GM19240 (cell line): ENCODE results near the gene VAC14.
"Not testable (repeated sequence)": the region's sequence is repeated elsewhere in the genome, so short reads cannot be mapped to it uniquely, and the experiment has no call there.

Source experiments
- DNase-seq: peaks from one replicate; pipeline ENCODE4 v3.0.0; 2011; ENCODE audit warnings: low spot score; ENCODE audit not compliant: insufficient read length

The VAC14 gene

DNA sequence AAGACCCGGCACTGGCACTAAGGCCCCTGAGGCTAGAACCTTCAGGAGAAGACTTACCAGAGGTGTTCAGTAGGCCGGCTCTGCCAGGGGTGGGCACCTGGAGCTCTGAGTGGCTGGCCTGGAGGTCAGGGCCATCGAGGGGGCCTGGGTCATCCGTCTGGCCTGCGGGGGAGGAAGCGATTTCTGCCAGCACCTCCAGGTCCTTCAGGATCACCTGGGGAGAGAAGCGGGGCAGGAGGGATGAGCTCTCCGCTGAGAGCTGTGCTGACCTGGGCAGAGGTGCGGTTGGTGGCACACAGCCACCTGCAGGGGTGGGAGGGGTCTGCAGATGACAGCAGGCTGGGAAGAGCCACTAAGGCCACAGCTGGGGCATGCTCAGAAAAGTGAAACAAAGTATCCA lies 56.6 kb downstream of the VAC14 start:
- DNase-seq, result no peak

DNA sequence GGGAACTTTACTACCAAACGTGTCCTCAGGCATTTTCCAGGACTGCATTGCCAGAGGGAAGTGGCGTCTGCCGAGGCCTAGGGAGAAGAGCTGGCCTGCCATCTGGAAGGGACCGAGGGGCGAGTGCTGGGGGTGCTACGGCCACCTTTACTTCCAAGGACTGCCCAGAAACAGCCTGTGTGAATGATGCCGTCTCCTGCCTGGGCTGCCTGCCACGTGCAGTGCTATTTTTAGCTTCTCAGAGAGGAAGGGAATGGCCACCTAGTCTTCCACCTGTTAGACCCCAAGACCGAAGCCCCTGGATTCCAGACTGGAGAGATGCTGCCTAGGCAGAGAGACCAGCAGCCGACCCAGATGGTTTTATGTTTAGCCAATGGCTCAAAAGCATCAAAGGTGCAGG lies 57.2 kb downstream of the VAC14 start:
- no peak for DNase-seq

DNA sequence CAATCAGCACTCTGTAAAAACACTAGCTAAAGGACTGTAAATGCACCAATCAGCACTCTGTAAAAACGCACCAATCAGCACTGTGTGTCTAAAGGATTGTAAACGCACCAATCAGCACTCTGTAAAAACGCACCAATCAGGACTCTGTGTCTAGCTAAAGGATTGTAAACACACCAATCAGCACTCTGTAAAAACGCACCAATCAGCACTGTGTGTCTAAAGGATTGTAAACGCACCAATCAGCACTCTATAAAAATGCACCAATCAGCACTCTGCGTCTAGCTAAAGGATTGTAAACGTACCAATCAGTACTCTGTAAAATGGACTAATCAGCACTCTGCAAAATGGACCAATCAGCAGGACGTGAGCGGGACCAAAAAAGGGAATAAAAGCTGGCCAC lies 58.0 kb downstream of the VAC14 start:
- DNase-seq, result not testable (repeated sequence)

DNA sequence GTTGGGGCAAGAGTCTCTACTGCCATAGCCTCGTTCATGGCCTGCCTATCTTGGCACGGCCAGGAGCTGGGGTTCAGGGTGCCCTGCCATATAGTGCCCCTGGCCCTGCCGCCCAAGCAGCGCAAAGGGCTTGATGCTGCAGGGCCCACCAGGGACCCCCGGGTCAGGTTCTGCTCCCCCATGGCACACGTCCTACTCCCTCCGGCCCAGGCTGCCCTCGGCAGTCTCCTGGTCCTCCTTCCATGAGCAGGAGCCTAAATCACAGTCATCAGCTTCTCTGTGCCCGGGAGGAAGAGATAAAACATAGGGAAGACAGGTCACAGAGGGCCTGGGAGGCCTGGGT lies 59.2 kb downstream of the VAC14 start:
- DNase-seq, result no peak

DNA sequence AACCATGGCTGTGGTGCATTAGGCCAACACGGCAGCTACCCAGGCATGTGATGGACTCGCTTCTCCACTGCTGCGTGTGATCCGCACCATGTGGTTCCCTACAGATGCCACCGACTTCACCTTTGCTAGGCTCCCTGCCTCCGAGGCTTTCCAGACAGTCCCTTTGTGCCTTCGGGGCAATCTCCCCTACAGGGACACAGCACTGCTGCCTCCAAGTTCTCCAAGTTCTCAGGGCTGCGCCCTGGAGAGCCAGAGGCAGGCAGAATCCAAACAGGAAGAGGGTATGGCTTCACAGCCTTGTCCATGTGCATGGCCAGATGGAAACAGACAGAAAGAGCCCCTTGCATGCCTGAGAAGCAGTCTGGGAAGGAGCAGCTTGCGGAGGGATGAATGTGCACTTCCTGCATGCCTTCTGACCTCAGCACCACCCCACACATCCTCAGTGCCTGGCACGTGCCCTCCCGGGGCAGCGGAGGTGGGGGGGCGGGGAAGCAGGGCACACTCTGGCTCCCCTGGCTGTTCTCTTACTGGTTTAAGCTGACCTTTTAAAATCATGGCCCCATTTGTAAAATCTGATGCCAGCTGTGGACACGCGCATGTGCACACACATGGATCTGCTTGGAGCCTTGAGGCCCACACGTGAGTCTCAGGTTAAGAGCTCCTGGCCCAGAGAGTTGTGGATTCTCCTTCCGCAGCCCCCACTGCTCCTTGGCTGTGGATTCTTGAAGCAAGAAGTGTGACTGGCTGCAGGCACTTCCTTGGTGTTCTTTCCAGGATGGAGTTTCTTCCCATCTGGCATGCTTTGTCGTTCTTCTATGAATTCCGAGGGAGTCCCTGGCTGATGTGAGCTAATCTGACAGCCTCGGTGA lies 59.8 kb downstream of the VAC14 start:
- DNase-seq, result no peak

DNA sequence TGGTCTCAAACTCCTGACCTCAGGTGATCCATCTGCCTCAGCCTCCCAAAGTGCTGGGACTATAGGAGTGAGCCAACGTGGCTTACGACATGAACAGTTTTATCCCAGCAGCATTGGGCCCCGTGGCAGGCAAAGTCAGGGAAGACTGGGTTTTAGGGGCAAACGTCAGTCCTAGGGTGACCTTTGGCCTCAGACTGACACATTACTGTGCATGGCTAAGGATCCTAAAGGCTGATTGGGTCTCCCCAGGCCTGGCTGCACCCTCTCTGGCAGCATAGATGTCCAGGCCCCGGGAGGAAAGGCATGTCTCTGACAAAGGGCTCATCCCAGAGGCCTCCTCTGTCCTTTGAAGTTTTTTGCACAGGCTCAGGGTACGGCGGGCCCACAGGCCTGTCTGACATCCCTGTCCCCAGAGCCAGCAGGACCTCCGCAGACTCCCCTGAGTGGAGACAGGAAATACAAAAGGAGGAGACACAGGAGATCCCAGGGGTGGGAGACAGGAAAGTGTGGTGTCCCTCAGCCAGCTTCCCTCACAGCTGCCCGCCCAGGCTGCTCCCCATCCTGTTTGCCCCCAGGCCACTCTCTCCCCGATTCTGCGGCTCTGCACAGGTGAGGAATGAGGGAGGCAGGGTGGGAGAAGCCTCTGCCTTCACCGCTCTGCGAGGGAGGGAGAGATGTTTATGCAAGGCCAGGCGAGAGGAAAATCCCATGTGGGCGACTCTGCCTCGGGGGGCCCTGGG lies 60.6 kb downstream of the VAC14 start:
- DNase-seq, result no peak

DNA sequence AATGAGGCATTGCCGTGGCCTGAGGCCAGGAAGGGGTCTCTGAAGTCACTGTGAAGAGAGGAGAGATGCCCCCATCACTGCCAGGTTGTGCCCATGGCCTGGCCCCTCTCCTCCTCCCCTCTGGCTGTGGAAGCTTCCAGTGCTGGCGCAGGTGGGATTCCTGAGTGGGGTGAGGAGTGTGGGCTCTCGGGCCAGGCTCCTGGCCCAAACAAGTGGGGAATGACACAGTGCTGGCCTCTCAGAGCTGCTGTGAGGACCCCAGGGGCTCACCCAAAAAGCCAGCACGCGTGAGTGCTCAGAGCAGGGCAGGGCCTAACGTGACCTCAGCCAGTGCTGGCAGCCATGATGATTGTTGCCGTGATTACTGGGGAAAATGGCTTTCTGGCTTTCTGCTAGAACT lies 61.6 kb downstream of the VAC14 start:
- no peak for DNase-seq

DNA sequence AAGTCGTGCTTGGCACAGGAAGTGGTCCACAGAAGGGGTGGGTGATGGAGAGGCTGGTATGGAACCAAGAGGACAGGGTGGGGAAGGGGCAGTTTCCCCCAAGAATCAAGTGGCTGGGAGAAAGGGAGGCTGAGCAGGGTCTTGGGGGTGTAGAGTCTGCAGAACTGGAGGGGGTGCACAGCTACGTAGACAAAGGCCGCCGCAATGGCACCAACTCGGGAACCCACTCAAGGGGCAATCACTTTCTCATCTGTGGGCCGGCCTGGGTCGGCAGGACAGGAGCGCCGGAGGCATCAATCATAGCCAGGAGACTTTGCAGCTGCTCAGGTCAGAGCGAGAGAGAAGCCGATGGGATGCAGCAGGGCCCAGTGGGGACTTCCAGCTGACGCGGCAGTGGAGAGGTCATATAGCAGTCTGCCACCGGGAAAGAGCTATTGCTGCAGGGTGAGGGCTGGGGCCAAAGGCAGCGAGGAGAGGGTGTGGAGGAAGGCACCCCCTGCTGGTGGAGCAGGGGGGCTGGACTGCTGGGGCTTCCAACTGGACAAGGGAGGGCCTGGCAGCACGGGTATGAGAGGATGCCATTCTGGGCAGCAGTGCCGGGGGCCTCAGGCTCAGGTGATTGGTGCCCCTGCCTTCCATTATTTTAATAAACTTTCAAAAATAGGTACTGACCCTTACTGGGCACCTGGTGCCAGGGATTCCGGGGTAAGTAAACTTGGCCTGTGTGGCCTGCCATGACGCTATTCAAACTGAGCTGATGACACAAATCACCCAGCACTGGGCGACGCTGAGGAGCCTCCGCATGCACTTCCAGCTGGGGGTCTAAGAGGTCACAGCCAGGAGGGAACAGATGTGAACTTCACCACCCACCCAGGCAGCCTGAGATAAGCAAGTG lies 62.6 kb downstream of the VAC14 start:
- no peak for DNase-seq

DNA sequence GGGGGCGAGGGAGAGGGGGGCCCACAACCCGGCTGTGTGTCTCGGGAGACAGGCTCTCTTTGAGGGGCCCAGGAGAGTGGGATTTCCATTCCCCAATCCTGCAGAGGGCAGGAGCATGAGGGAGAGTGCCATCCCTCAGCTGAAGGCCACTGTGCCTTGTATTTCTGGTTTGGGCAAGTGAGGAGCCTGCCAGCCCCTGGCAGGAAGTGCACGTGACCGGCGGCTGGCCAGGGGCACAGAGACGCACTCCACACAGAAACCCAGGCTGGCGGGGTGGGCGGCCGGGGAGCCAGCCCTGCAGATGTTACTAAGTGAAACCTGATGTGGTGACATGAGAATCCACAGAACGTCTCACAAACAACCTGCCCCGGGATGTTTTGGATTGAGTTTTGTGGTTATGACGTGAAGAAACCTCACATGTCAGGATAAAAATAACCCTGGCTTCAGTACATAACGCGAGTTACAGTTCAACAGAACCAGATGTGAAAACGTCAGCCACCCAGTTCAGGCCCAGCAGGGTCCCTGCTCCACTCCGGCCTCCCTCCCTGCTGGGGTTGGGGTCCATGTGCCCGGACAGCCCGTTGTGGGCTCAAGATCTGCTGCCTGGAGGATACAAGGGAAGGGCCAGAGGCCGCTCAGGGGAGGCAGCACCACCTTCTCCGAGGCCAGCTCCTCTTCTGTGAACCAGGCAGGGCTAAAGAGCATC lies 63.4 kb downstream of the VAC14 start:
- DNase-seq, result peak; percentile 91

DNA sequence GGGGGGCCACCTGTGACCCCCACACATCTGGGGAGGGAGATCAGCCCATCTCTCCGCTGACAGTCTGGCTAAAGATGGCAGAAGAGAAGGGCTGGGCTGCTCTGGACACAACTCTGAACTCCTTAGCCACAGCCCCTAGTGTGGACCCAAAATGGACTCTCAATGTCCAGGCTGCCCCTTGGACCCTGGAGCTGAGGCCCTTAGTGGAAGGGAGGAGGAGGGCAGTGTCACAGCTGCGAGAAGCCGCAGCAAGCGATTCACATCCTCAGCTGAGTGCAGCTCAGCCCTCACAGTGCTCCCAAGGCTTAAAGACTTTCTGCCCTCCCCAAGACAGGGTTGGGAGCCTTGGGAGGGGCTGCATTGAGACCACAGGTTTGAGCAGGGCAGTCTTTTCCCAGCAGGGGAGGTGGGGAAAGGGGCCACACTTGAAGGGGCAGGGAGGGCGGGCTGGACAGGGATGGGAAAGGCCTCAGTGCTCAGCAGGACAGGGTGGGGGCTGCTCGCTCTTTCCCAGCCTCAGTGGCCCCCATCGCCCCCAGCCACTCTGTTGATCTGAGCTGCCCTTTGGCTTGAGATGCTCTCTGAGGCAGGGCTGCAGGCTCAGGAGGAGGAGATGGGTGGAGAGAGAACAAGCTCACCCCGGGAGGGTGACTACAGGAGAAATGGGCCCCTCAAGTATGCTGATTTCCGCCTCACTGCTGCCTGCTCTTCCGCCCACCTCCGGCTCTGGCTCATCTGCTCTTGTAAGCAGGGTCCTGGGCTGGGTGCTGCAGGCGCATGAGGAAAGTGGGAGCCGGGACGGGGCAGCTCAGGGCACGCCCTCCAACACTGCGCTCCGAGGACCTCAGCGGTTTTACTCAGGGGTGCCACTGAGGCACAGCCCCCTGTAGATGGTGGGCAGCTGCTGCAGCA lies 64.2 kb downstream of the VAC14 start:
- no peak for DNase-seq

DNA sequence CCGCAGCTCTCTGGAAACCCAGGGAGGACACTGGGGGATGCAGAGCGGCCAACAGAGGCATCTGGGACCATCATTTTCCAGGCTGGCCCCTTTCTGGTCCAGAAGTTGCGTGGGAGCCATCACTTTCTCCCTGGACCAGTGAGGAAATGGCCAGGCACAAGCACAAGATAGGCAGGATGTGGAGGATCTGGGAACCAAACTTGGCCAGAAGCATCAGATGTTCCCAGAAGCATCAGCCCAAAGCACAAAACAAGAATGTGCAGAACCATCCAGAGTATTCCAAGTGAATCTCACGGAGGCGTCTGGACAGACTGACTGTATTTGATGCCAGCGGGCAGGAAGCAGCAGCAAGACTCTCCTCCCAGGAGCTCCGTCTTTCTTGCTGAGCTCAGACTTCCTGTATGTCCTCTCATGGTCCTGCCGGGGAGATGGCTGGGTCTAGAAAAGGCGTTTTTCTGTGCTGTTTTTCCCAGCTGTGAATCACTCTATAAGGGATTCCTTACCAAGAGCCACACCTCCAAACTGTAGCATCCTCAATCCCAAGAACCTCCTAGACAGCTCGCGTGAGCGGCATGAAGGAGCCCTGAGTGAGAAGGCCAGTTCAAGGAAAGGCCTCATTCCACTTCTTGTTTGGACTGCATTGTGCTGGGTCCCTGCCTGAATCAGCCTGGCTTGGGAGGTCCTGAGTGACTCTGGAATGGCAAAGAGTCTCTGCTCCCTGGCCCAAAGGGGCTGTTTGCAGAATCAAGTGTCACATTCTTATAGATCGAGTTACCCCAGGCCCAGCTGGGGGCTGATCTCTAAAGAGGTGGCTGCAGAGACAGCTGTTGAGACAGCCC lies 65.6 kb downstream of the VAC14 start:
- DNase-seq, result no peak

DNA sequence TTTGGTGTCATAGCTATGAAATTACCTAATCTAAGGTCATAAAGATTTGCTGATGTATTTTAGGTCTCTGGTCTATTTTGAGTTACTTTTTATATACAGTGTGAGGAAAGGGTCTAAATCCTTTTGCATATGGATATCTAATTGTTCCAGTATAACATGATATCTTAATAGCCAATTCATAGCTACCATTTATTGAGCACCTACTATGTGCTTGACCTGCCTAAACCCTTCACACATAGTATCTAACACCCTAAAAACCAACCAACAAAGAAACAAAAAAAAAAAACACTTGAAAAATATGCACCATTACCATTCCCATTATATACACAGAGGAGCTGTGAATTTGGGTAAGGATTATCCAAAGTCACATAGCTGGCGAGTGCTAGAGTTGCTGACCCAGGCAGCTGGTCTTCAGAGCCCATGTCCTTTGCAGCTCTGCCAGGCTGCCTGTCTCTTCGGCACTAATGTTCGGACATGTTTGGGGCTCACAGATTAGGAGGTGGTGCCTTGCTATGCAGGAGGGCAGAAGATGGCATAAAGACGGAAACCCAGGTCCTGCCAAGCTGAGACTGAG lies 66.3 kb downstream of the VAC14 start:
- DNase-seq, result no peak

DNA sequence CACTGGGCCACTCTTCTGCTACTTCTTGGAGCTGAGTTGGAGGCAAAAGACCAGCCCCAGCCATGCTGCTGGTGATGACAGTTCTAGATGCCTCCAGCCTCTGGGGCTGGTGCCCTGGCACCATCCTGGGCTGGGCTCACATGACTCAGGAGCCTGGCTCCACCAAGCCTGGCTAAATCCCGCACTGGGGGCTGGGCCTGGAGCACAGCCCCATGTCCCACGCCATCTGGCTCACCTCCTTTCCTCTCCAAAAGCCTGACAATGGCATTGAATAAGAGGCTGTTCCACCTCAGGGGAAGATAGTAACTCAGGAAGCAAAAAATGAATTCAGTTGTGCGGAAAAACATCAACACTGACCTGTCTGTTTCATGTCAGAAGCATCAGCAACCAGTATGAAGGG lies 70.0 kb downstream of the VAC14 start:
- DNase-seq, result no peak

DNA sequence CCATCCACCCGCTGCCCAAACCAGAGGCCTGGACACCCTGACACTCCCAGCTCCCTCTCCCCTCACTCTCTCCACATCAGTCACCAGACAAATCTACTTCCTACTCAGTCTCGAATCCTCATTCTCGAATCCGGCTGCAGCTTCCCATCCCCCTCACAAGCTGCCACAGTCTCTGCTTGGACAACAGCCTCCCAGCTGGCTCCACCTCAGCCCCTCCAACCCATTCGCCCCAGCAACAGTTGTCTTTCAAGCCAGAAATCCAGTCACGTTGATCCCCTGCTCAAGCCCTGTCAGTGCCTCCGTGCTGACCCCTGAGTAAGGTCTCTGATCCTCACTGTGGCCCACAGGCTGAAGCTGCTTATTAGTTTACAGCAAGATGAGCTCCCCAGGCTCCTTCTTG lies 70.9 kb downstream of the VAC14 start:
- no peak for DNase-seq

DNA sequence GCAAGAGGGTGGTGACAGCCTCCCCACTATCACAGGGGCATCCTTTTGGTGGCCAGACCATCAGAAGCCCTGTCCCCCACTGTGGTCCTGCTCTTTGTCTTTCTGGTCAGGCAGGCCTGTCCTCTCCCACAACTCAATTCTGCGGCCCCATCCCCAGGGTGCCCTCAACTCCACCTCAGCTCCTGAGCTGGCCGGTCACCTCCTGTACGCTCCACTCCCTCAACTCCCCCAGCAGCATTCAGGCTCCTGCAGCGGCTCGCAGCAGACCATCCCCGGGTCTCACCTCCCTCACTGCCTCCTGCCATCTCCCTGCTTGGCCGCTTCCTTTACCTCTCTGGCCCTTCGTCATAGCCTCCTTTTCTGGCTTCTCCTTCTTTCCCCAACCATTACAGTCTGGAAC lies 71.7 kb downstream of the VAC14 start:
- no peak for DNase-seq

DNA sequence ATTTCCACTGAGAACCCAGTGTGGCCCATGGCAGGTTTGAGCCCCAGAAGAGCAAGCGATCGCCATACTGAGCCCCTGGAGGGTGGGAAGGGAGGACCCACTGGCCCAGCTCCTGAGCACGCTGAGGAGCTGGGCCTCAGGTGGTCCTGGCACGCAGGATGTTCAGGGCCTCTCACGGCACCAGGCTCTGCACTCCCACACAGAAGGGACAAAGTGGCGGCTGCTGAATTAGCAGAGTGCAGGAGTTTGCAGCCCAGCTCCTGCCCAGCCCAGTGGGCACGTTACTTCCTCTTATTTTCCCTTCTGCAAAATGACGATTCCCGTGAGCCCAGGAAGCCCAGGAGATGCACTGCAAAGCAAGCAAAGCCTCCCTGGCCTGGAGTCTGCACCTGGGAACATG lies 72.8 kb downstream of the VAC14 start:
- no peak for DNase-seq

DNA sequence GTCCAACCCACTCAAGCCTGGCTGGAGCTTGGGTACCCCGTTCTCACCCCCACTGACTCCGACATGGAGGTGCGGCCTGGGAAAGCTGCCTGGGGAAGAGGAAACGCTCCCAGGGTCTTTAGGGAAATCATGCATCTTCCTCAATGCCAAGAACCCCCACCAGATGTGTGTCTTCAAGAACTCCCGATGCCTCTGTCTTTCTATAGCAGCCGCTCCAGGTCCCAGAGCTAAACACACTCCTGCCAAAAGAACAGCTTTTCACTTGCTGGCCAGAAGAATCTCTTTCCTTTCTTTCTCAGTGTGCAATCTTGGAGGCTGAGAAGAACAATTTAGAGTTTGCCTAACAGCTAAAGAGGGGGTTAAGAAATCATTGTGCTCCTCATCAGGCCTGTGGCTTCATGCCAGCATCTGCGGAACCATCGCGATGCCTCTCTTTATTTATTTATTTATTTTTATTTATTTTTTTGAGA lies 74.0 kb downstream of the VAC14 start:
- no peak for DNase-seq

DNA sequence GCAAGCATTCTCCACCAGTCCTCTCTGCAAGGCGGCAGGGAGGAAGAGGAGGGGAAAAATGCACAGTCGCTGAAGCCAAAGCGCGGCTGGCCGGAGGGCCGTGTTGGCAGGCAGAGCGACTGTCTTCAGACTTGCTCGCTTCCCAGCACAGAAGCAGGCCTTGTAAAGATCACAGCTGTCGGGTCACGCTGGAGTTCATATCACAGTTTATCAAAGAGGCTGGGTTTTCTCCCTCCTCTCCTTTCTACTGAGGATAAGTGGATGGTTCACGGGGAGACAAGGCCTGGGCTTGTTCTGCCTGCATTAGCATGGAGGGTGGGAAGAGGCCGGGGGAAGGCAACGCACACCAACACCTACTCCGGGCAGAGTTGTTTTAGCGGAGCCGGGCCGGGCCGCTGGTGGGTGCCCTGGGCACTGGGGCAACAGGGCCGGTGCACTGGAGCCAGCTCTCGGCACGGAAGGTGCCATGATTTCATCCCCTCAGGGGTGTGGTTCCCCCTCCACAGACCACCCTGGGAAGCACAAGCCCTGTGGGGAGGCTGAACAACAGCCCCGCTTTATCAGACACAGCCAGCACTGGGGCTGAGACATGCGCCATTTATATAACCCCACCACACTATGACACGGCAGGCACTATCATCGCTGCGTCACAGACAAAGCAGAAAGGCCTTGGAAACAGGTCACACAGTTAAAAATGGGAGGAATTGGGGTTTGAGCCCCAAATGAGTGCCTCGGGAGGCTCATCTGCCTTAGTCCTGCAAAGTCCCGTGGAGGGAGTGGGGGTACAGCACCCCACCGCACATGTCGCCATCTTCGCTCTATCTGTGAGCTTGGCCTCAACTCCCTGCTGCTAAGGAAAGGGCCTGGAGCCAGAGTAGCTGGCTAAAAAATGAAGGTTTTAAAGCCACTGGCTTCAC lies 74.8 kb downstream of the VAC14 start:
- no peak for DNase-seq
